ENCODE measurements around the gene SRRM4.
"Not testable (repeated sequence)": the region's sequence is repeated elsewhere in the genome, so short reads cannot be mapped to it uniquely, and the experiment has no call there.

SRRM4 gene, protein sequence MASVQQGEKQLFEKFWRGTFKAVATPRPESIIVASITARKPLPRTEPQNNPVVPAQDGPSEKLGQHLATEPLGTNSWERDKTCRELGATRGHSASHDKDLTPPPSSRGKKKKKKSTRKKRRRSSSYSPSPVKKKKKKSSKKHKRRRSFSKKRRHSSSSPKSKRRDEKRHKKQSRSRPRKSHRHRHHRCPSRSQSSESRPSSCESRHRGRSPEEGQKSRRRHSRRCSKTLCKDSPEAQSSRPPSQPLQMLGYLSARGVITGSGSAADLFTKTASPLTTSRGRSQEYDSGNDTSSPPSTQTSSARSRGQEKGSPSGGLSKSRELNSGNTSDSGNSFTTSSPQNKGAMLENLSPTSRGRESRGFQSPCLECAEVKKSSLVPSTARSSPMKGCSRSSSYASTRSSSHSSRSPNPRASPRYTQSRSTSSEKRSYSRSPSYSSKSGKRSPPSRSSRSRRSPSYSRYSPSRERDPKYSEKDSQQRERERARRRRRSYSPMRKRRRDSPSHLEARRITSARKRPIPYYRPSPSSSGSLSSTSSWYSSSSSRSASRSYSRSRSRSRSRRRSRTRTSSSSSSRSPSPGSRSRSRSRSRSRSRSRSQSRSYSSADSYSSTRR

DNA sequence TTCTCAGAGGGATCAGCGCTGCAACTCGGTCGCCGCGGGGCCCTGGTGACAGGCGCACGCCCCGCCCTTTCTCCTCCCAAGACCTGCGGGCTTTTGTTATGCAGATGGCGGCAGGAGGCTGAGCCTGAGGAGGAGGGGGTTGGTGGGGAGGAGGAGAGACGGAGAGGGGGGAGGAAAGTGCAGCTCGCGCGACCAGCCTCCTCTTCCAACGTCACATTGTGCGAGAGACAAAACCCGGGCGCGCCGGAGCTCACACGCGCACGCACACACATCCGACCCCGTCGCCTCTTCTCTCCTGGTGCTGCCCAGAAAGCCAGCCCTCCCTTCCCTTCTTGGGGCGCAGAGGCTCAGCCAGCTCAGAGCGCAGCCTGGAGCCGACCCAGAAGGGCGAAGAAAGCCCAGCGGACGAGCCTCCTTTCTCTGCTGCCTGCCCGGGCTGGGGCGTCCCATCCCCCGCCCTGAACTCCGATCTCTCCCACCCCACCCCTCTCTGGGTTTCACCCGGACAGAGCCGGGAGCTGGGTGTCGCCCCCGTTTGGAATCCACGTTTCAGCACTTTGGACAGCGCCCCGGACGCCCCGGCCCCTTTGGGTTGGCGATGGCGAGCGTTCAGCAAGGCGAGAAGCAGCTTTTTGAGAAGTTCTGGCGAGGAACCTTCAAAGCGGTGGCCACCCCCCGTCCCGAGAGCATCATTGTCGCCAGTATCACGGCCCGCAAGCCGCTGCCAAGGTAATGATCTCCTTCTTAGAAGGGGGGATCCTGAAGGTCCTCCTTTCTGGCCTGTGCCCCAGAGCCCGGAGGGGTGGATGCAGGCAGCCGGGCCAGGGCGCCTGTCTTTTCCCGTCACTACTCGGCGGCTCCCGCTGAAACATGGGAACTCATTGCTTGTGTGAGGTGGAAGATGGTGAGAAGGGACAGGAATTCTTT lies at the start of gene SRRM4:
SRRM4 (plus strand) TSS at position 257 of the 927 bp plus-strand sequence; CDS start at position 599, 342 bp downstream.
- peak in 2 of 3 donors; percentile 3 to 10 for DNase-seq

DNA sequence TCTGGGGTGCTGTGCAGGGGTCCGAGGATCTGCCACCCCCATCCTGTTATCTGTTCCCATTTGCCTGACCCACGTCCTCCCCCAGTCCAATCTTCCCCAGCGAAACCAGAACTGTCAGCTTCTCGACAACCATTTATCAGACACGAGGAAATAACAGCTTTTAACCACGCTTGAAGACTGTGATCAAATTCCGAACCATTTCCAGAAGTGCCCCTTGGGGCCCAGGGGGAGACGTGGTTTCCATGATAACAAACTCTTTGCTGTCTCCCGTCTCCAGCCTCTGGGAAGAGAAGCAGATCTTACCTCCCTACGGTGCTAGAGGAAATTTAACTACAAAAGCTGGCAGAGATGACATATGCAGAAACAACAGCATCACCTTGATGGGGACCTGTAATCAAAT lies 35.1 kb upstream of the SRRM4 start:
- DNase-seq = no peak

DNA sequence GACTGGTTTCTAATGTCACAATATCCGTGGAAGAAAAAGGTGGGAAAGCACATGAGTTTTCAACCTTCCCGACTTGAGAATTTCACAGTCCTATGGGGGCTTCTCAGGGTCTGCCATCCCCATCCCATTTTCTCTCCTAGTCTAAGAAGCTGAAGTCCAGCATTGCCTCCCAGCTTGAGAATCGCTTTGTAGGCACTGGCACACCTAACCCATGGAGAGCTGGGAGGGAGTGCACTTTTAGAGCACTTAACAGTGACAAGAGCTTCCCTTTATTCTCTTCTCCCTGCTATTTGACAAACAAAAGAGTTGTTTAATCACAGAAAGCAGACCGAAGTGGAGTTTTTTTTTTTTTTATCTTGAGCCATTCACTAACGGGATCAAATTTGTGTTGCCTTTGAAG lies 22.8 kb upstream of the SRRM4 start:
- no peak for DNase-seq

DNA sequence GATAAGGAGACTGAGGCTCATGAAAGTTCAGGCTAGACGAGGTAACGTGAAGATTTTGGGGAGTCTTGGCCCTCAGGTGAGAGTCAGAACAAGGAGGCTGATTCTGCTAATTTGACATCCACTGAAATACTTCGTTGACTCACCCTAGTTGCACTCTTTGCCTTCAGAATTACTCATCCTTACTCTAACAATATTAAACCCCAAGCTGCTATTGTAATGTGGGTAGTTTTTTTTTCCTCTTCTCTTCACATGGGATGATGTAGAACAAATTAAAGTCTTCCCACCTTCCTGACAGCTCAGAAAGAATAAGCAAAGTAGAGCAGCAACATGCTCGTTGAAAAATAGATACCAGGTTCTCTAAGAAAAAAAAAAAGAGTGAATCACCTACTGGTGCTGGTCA lies 22.0 kb upstream of the SRRM4 start:
- no peak for DNase-seq

DNA sequence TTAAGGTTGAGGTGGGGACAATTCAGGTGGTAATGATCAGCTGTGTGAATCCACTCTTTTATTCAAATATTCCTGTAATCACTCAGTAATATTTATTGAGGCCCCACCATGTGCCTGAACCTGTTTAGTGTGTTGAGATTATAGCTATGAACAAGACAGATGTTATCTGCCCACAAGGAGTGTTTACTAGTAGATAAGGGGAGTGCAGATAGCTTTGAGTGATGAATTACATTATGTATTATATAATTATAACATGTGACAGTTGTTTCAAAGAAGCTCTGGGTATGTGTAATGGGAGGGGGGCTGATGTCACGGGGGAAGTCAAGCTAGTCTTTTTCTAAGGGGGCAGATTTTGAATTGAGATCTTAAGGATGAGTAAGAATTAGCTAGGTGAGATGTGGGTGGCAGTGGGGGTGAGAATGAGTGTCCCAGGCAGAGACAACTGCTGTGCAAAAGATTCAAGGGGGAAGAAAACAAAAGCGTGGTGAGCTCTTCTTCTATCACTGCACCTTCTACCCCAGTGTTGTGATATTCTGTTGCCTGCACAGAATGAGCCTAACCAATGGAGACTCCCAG lies 21.3 kb upstream of the SRRM4 start:
- DNase-seq = no peak

DNA sequence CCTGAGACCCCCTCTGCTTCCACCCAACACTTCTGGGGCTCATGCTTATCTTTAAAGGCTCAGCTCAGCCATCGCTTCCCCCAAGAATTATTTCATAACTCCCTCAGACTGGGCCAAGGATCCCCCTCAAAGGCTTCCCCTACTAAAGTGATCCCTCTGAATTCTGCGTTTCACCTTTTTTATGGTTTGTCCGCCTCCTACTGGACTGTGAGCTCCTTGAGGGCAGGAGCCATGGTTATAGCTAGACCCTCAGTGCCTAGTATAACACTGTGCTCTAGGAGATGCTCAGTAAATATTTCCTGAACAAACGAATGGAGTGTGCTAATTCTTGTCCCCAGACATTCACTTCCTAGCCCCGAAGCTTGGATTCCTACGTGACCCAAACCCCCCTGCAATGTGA lies 20.5 kb upstream of the SRRM4 start:
- DNase-seq = no peak

DNA sequence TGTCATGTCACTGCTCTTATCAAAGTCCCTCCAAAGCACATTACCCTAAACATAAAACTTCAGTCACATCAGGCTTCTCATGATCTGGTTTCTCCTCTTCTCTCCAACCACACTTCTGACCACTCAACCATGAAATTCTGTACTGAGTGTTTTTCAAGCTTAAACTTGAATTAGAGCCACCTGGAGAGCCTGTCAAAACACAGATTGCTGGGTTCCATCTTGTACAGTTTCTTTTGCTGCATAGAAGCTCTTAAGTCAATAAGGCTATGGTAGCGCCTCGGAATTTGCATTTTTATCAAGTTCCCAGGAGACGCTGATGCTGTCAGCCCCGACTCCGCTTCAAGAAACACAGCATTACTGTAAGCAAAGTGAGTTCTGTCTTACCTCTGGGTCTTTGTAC lies 16.4 kb upstream of the SRRM4 start:
- no peak for DNase-seq

DNA sequence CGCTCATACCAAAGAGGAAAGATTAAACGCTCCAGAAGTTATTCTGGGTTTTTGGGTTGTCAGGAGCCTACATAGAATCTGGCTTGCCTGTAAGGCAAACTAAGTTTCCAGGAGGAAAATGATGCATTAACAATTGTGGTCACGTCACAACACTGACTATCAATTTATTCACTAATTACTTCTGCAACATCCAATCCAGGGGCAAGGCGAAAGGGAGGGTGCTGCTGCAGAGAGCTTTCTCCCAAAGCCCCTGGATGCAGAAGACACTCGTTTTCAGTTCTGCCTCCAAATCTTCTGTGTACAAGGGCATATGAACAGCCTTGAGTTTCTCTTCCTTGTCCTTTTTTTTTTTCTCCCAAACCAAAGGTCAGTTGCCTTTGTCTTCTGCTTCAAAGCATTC lies 10.5 kb upstream of the SRRM4 start:
- DNase-seq = no peak

DNA sequence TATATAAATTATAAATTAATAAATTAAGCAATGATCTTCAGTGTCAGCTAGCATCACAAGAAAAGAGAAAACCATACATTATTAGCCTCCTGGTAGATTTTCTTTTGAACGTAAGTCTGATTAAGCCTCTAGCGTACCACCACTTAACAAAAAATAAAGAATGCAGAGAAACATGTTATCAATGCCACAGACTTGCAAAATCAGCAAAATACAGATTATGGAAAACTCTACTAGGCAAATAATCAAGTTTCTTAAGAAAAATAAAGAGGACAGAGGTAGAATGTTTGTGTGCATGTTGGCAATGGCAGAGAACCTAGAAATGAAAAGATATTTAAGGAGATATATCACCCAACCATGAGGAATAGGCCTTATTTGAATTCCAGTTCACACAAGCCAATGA lies 8.4 kb upstream of the SRRM4 start:
- no peak for DNase-seq

DNA sequence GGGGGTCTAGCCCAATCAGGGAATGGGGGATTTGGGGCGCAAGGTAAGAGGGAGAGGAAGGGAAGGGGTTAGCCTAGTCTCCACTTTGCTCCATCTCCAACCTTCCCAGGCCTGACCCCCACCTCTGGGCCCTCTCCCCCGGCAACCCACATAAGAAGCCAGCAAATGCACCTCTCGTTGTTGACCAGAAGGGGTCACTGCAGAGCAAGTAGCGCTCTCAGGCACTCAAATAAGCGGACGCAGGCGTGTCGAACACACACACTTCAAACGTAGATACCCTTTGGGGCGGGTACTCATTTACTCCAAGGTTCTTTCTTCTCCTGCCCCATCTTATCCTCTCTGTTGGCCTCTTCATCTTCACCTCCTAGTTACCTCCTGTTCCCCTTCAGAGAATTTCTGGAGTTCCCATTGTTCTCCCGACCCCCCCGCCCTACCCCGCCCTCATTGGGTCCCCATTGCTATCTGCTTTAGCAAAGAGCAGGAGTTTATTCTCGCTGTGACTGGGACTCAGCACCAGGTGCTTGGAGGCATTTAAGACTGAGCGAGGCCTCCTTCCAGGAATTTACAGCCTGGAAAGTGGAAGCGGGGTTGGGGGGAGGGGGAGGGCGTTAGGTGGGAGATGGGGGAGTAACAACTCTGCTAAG lies 1.5 kb upstream of the SRRM4 start:
- DNase-seq = peak; percentile 64 to 68 (median 66)

DNA sequence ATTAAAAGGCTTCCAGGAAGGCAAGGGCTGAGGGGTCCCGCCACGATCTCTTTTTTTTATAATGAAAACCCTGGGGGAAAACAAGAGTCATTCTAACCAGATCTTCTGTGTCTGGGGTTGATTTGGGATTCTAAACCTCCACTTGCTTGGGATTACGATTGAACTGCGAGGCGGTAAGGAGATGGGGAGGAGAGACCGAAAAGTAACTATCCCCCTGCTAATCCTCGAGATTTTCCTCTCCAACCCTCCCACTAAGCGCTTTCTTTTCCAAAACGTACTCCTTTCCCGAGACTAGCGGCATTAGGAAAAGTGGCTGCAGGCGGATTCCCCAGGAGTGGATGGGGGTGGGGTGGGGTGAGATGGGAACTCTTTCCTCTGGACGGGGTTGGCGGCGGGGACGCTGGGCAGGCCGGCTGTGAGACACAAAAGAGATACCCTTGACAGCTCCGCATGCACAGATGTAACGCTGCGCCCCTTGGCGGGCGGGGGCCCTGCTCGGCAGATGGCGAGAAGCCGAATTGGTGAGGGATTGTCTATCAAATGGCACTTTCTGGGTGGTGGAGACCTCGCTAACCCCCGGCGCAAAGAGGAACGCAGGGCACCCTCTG lies 830 bp upstream of the SRRM4 start:
- no peak for DNase-seq

DNA sequence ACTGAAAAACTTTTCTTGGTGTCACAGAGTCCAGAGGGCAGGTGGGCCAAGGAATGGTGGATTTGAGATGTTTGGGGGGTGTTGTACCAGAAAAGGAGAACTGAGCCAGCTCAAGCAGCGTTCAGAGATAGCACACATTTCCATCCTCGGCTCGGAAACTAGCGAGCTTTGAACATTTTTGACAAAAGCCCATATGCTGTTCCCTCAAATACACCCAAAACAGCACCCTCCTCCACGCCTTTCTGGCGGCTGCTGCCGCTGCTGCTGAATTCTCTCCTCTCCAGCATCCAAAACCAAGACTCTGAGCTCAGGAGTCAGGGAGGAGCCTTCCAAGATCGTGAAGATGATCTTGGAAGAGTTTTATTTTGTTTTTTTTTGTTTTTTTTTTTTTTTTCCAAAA lies 961 bp downstream of the SRRM4 start:
- DNase-seq = no peak

DNA sequence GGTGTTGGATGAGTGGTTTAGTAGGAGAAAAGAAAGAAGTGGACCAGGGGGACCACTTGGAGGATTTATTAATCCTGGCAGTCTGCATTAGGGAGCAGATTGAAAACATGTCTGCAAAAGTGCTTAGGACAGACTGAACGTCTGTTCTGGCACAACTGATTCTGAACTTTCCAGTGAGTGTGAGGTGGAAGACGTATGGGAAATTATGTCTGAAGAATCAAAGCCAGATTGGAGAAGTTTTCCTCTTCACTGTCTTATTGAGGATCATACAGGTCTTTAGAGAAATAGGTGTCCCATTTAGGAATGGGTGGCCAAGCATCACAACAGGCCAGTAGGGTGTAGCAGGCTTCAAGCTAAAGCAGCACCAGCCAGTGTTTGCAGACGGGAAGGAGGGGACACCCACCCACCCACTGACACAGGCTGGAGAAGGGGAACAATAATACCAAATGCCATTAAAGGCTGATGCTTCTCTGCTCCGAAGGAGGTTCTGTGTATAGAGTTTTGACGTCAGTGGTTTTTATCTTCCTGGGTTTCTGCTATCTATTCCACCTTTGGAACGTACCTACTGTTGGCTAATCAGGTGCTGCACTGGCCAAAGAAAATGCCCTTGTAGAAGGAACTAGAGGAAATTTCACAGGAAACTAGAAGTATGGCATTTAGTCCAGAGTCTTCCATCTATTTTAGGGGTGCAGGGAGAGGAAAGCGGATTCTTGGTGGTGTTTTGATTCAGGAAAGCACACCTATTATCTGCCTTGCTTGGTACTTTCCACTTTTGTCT lies 1.8 kb downstream of the SRRM4 start:
- no peak for DNase-seq

DNA sequence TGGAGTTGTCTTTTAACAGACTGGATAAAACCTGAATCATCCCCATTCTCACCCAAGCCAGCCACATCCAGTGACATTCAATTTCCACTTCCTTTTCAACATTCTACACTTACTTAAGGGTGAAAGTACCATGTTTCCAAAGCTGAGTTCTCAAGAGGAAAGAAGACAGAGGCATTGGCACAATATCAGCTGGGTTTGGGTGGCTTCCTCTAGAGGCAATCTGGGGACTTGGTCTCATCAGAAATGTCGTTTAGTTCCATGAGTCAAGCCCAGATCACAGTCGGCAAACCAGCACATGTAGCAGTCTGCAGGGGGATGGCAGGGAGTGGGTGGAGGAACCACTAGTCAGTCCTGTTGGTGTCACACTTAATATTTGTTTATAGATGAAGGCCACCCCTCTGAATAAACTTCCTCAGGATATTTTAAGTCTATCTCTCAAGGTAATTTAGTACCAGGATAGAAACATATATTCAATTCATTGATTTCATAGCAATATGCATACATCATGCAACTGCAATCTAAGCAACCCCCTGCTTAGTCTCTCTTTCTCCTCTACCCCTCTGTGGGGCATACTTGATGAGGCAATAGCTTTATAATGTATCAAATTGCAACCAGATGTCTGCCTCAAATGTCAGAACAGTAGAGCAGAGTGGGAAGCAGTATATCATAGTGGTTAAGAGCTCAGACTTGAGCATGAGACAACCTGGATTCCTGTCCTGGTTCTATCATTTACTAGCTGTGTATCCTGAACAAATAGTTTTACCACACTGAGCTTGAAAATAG lies 3.0 kb downstream of the SRRM4 start:
- no peak for DNase-seq

DNA sequence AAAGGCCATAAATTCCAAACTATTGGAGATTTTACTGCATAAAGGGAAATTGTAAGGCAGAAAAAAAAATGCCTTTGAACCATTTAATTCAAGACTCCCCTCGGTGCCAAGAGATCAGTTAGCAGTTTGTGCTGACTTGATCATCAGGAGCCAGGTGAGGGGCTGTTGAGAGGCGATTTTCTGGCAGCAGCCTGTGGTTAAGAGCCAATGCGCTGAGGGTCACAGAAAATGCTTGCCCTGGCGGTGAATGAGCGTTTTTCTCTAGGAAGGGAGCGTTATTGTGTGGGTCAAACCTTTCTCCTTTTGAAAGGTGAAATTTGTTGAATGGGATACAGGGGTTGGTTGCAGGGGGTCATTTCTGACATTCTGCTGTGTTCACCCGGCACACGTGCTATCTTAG lies 4.7 kb downstream of the SRRM4 start:
- no peak for DNase-seq

DNA sequence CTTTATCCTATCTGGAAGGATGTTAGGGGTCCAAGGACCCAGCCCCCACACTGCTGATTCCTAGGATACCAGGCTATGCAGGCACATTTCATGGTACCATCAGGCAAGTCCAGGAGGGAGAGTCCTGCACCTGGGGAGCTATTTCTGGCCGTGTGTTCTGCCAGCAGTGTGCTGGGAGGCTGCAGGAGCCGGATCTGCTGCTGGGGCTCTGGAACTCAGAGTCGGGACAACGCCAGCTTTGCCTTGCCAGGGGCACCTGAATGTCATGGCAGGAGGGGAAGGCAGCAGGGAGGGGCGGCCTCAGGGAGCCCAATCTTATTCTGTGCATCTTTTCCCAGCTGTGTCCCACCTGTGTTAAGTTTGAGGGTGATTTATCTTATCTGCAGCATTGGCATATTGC lies 17.8 kb downstream of the SRRM4 start:
- DNase-seq = no peak

DNA sequence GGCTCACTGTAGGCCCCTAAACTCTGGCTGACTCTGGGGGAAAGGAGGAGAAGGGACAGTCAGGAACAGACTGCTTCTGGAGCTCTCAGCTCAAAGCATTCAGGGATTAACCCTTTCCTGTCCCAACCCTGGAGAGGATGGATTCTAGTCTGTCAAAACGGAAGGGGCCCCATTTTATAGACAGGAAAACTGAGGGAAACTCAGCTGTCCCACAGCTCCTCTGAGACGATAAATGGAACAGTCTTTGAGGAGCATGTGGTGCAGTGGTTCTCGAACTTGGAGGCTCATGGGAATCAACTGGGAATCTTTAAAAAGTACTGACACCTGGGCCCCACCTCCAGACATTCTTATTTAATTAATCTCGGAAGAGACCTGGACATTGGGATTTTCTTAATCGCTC lies 23.7 kb downstream of the SRRM4 start:
- DNase-seq = no peak

DNA sequence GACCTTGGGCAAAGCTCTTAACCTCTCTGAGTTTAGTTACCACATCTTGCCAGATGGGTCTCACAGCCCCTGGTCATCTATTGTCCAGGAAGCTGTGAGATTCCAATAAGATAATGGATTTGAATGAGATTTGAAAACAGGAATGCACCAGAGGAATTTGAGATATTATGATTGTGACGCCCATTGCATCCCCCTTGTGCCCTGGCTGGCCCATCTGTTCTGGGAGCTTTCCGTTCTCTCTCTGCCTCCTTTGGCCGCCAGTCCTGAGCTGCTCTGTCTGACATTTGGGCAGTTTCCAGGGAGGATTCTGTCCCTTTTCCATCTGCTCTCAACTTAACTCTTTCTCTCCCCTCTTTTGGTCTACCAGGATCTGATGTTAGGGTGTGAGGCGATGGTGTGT lies 24.6 kb downstream of the SRRM4 start:
- no peak for DNase-seq

DNA sequence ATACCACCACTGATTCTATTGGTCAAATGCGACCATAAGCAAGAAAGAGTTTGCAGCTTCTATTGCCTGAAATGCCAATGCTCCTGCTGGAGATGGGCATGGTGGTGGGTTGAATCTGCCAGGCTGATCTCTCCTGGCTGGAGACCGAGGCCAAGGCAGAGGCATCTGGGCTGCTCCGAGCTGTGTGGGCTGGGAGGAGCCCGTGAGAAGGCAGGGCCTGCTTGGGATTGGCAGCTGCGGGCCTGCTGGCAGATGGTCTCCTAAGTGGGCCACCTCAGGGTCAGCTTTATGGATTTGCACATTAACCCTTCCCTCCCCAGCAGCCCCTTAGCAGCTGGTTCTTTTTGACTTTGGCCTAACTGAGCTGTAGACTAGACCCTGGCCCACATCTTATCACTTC lies 25.4 kb downstream of the SRRM4 start:
- no peak for DNase-seq

DNA sequence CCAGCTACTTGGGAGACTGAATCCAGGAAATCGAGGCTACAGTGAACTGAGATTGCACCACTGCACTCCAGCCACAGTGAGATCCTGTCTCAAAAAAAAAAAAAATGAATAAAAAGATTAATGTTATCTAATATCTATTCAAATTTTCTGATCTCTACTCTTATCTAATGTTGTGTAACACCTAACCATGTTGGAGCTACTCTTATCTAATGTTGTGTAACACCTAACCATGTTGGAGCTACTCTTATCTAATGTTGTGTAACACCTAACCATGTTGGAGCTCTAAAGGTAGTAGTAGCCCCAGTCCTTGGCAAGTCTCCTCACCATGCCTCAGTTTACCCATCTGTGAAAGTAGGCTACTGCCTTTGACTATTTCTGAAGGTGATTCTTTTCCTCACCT lies 26.9 kb downstream of the SRRM4 start:
- DNase-seq = not testable (repeated sequence)
